Measurements from ENCODE around the gene VWA8.
"Not testable (repeated sequence)": the region's sequence is repeated elsewhere in the genome, so short reads cannot be mapped to it uniquely, and the experiment has no call there.

The VWA8 gene

GRCh38 chr13:41639237-41639904, 321.5 kb downstream of the VWA8 start:
- no peak for DNase-seq

DNA sequence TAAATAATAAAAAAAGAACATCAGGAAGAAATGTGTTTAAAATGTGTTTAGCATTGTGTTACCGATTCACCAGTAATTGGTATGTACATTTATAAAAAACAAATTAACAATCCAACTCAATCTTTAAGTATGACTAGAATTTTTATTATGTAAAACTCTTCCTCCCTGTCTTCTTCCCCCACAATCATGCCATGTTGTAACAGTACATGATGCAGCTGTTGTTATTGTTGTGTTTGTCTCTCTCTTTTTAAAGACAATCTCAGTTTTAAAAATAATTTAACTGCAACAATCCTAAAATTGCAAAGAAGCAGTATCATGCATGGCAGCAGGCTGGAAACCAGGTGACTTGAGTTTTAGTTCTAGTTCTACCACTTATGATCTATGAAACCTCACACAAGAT, 323.3 kb downstream of the VWA8 start:
- no peak for DNase-seq

GRCh38 chr13:41637032-41637431, 323.9 kb downstream of the VWA8 start:
- DNase-seq = not testable (repeated sequence)

DNA sequence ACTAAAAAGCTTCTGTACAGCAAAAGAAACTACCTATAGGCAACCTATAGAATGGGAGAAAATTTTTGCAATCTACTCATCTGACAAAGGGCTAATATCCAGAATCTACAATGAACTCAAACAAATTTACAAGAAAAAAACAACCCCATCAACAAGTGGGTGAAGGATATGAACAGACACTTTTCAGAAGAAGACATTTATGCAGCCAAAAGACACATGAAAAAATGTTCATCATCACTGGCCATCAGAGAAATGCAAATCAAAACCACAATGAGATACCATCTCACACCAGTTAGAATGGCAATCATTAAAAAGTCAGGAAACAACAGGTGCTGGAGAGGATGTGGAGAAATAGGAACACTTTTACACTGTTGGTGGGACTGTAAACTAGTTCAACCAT, 324.3 kb downstream of the VWA8 start:
- not testable (repeated sequence) for DNase-seq

DNA sequence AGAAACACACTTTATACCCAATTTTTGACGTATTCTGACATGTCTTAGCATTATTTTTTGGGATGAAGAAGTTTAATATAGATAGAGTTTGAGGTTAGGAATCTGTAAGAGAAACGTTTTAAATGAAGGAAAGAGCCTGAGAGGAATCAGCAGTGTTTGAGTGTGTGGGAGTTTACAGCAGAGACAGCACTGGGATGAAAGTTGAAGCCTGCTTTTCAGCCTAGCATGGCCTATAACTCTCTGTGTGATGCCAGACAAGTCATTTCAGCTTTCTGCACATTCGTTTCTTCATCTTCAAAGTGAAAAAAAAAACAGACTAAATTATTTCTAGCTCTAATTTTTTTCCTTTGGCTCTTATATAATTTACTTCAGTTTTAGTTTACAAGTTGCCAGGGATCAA, 326.5 kb downstream of the VWA8 start:
- DNase-seq = no peak

- DNase-seq = no peak
Measured at GRCh38 chr13:41633776-41634175, 327.1 kb downstream of the VWA8 start.

DNA sequence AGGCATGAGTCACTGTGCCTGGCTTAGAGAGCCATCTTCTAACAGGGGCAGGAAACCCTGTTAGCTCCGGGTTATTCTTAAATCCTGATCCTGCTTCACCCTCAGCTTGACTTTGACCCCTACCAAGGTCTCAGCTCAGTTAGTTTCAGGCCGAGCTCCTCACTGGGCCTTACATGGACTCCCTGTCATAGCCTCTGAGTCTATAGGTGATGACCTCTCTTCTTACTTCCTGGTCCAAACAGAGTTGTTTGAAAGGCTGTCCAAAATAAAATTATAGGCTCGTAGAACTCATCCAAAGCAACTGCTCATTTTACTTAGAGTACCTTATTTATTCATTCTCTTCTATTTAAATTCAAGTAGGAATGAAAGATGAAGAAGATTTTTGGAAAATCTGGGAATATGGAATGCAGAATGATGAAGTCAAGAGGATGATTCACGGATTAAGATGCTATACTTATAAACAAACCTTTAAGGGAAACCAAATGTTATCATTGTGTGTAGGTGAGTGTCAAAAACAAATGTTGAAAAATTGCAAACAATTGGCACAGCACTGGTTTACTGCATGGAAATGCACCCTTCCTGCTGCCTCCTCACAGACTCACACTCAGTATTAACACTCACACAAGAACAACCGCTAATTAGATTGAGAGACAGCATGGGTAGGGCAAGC, 329.5 kb downstream of the VWA8 start:
- no peak for DNase-seq

DNA sequence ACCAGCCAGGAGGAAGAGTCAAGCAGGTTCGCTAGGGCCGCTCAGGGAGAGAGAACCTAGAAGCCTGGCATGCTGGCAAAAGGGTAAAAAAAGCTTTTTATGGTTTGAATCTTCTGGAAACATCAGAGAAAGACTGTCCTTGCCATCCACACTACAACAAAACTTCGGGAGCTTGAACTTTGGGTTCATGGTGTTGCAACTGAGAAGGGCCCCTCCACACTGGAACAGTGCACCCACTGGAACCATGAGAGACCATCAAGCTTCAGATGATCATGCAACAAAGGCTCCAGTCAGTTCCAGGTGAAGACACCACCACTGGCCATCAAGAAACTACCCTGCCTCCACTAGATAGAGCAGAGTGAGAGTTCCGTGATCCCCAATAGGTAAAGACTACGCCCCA, 333.5 kb downstream of the VWA8 start:
- DNase-seq = no peak

DNA sequence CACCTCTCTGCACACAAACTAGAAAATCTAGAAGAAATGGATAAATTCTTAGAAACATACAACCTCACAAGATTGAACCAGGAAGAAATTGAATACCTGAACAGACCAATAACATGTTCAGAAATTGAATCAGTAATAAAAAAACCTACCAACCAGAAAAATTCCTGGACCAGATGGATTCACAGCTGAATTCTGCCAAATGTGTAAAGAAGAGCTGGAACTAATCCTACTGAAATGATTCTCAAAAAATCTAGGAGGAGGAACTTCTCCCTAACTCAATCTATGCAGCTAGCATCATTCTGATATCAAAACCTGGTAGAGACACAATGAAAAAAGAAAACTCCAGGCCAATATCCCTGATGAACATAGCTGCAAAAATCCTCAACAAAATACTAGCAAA, 336.9 kb downstream of the VWA8 start:
- no peak for DNase-seq

- DNase-seq = no peak
Measured at GRCh38 chr13:41622432-41623429, 338.2 kb downstream of the VWA8 start.

GRCh38 chr13:41621716-41622431, 339.0 kb downstream of the VWA8 start:
- DNase-seq = no peak

DNA sequence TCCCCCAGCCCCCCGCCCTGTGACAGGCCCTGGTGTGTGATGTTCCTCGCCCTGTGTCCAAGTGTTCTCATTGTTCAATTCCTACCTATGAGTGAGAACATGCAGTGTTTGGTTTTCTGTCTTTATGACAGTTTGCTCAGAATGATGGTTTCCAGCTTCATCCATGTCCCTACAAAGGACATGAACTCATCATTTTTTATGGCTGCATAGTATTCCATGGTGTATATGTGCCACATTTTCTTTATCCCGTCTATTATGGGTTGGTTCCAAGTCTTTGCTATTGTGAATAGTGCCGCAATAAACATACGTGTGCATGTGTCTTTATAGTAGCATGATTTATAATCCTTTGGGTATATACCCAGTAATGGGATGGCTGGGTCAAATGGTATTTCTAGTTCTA, 343.3 kb downstream of the VWA8 start:
- DNase-seq = not testable (repeated sequence)

DNA sequence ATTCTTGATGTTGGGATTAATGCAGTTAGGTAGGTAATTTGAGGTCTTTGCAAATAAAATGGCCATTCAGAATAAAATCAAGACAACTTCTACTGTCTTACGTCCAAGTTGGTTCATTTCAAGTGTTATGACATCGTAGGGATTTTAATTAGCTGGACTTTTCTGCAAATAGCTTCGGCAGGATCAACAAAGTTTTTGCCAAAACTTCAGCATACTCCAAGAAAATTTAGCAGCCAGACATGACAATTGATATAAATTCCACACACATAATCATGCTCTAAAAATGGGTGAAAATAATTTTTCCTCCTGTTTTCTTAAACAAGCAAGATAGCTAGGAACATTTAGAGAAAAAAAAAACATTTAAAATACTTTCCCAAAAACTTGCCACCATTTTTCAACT, 344.8 kb downstream of the VWA8 start:
- DNase-seq = no peak

DNA sequence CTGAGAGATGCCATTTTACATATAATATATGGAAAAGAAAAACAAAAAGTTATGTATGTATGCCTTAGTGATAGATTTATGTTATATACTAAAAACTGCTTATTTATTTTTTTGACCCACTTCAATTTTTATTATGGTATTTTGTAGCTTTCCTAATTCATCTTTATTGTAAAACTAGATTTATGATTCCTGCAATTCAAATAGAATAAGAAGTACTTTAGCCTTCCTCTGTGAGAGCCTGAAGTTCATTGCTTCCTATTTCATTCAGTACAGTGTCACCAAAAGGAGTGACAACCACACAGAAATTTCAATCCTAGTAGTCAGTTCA, 345.4 kb downstream of the VWA8 start:
- no peak for DNase-seq

- DNase-seq = no peak
Measured at GRCh38 chr13:41614671-41615527, 346.0 kb downstream of the VWA8 start.

DNA sequence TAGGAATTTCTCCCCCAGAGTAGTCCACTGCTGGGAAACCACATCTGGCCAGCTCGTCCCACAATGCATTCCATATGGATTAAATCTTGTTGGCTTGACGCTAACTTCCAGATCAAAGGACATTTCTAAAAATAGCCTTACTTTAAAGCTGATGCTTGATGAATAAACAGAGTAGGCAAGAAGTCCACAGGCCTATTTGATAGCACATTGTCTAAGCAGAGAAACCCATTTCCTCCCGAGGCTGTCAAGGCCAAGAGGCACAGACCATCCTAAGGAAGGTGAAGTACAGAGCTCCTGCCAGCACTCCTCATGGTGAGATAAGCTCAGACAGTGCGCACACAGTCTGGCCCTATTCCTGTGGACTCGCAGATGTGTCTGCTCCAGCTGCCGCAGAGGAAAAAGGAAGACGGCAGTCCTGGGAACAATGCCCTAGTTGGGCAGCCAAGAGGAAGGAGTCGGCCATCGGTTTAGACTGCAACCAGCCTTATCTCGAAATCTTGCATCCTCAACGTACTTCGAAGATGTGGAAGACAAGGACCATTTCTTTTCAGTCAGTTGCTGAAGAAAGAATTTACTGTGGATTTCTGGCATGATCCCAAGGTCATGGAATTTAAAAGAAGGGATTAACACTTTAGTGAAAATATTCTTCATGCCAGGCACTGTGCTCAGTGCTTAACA, 346.8 kb downstream of the VWA8 start:
- DNase-seq = no peak

GRCh38 chr13:41613471-41613870, 347.4 kb downstream of the VWA8 start:
- no peak for DNase-seq

DNA sequence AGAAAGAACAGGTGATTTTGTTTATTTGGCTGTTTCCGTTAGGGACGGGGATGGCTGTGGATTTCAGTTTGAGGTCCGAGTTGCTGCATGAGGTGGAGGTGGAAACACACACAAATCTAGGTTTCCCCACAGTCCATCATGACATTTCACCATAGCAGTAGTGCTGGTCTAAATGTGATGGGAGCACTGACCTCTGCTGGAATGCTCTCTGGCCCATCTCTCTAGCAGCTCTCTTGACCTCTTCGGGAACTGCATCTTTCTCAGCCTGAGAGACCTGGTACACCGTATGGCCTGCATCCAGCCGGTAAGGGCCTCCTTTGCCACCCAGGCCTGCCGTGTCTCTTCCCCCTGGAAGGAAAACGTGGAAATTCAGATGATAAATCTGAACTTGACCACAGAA, 349.5 kb downstream of the VWA8 start:
- DNase-seq = no peak

DNA sequence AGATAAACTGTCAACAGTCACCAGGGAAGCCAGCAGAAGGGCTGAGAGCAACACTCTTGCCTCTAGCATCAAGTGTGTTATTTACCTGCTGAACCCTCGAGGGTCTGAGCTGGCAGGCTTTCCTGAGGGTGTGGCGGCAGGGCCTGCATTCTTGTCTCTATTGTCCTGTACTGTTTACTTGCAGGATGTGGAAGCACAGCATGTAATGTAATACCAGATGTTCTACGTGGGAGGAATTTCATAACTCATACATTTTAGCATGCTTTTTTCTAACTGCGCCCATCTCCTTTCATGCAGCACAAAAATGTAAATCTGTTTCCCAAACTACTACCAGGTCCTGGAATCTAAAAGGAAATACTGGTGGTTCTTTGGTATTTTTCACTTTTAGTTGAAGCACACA, 350.5 kb downstream of the VWA8 start:
- no peak for DNase-seq

GRCh38 chr13:41609828-41610227, 351.1 kb downstream of the VWA8 start:
- no peak for DNase-seq

- DNase-seq = no peak
Measured at GRCh38 chr13:41608839-41609177, 352.1 kb downstream of the VWA8 start.
